ENCODE results near the gene NIPAL1. TPM values are rescaled to one million over a fixed set of nuclear protein-coding genes. Genes with fewer than 3 reads are reported as not detected.

The NIPAL1 gene
- polyA plus RNA-seq, 3 donors: 9.7 to 13.7 (median 10.5) TPM

DNA sequence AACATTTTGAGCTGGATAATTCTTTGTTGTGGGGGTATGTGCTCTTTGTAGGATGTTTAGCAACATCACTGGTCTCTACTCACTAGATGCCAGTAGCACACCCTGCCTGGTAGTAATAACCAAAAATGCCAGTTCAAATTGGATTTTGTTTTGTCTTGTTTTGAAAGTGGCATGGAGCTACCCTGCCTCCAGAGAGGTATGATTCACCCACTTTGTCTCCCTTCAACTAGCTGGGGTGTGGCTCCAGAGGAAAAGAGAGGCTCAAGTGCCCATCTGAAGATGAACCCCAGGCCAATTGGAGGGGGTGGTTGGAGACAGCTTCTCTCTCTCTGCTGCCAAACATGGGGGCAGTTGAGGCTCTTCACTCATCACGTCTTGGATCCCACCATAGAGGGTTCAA lies 34.5 kb downstream of the NIPAL1 start:
- DNase-seq: no peak

DNA sequence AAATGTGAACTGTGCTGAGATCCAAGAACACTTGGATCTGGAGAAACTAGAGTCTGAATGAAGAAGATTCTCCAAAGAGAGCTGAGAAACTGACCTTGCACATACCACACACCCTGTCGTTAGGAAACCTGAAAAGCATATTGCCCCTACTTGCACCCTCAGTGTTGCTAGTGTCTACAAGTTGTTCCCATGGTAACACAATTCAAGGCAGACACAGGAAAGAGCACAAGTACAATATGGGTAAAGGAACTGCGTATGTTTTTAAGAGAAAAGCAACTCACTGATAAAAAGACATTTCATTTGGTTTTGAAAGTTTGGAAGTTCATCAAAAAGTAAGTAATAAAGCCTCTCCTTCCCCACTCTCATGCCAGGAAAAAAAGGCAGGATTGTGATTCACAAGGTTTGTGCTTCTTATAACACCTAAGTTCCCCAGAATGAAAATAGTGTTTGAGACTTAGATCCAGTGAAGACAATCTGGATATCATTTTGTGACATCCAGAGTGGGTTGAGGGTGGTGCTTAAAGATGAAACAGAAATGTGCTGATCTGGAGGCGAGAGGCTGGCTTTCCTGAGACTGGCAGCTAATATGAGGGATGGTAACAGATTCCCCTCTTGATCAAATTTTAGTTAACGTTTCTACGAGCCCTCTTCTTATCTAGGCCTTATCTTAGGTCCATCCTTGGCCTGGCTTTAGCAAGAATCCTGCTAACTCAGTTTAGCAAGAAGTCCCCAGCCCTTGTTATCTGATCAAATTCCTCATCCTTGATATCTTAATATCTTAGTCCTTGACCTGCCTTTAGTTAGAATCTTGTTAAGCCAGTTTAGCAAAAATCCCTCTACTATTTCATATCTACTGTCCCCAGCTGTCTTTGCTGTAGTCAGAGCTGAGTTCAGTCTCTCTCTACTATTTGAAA lies 42.3 kb downstream of the NIPAL1 start:
- DNase-seq: no peak

- DNase-seq: no peak
These were observed 47.8 kb downstream of the NIPAL1 start for GRCh38 chr4:48064349-48064748.

DNA sequence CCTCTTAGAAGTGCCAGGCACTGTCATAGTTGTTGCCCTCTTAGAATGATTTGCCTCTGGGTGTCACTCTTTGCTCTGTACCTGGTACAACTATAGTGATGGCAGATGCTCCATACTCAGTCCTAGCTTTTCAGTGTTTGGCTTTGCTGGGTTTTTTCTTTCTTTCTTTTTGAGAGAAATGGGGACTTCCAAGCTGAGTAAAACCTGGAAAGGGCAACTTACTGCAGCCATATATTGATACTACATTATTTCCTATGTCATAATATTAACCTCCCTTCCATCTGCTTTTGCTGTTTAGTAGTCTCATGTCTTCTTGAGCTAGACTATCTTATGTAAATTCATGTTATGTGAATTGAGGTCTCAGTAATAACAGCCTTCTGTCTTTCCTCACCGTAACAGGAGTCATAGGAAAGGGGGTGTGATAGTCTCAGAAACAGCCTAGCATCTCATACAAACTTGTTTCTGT lies 49.0 kb downstream of the NIPAL1 start:
- DNase-seq: no peak

- no peak for DNase-seq
These were observed 51.0 kb downstream of the NIPAL1 start for GRCh38 chr4:48067536-48067935.

DNA sequence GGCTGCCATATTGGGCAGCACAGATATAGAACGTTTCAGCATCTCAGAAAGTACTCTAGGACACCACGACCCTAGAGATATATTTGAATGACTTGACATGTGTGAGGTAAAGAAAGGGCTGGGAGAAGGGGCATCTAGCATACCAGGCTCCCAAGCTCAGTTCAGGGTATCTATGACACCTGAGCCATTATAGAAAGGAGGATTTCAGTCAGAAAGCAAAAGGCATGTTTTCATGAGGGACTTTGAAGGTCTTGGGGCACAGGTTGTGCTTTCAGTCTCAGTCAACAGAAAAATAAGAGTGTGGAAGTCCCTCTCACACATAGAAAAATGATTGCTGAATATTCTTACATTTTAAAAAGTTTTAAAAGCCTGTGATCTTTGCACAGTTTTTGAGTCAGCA lies 51.6 kb downstream of the NIPAL1 start:
- DNase-seq: no peak

DNA sequence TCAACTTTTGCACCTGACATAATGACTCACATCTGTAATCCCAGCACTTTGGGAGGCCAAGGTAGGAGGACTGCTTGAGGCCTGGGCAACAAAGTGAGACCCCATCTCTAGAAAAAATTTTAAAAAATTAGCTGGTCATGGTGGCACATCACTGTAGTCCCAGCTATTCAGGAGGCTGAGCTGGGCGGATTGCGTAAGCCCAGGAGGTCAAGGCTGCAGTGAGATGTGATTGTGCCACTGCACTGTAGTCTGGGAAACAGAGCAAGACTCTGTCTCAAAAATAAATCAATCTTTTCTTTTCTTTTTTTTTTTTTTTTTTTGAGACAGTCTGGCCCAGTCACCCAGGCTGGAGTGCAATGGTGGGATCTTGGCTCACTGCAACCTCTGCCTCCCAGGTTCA lies 52.5 kb downstream of the NIPAL1 start:
- no peak for DNase-seq

GRCh38 chr4:48071191-48071590 lies 54.6 kb downstream of the NIPAL1 start:
- DNase-seq: no peak

DNA sequence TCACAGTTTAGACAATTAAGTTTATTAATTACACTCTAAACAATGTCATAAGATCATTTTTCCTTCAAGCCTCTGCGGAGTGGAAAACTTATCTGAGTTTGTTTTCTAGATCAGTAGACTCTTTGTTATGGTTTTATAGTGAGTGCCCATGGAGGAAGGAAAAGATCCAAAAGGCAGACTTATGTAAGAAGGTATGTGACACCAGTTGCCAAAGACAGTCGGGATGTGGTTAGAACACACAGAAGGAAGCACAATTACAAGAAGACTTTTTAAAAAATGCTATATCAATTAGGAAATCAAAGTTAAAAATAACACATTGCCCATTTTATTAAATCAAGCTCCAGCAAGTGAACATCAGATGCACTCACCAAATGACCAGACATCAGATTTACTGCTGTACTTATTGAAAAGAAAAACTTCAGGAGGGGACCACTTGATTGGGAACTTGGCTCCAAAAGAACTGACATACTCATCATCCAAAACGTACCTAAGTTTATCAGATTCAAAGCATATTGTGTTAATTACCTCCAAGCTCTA lies 57.1 kb downstream of the NIPAL1 start:
- DNase-seq: no peak

GRCh38 chr4:48074657-48075056 lies 58.1 kb downstream of the NIPAL1 start:
- no peak for DNase-seq

GRCh38 chr4:48078425-48078824 lies 61.9 kb downstream of the NIPAL1 start:
- no peak for DNase-seq

DNA sequence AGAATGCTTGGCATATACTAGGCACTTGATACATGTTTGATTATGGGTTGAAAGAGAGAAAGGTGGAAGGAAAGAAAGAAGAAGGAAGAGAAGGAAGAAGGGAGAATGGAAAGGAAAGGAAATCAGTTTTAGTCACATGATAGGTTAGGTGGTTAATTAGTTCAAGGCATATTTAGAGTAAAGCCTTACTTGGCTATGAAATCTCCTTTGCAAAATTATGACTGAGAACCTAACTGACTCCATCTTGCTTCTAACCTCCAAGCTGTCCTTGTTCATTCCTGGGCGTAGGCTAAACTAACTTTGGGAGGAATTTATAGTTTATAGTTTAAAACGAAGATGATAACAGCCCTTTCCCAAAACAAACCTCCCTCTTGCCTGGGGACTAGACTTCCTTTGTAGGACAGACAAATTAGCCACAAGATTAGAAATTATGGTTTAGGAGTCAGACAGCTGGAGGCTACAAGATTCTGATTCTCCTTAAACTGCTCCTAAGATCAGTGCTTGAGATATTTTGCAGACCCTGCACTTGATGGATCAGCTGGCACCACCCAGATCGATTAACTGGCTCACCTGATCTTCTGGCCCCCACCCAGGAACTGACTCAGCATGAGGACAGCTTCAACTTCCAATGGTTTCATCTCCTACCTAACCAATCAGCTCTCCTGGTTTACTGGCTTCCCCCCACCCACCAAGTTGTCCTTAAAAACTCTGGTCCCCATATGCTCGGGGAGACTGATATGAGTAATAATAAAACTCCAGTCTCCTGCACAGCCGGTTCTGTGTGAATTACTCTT lies 62.5 kb downstream of the NIPAL1 start:
- no peak for DNase-seq

DNA sequence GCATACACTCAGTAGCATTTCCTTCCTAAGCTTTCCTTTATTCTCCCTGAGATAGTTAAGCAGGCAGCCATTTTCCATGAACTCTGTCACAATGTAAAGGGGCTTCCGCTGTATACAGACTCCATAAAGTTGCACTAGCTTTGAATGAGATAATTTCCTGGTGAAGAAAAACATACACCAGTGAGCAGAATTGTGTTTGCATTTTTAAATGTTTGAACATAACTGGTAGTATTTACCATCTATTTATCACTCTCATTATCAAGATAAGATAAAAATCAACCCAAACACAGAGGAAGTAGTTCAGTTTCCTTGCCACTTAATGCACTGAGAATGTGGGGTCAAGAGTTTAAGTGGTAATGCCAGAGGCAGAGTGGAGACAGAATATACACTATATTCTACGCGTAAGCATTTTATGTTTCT lies 63.4 kb downstream of the NIPAL1 start:
- DNase-seq: no peak

GRCh38 chr4:48081196-48081595 lies 64.6 kb downstream of the NIPAL1 start:
- no peak for DNase-seq

GRCh38 chr4:48082956-48083355 lies 66.4 kb downstream of the NIPAL1 start:
- no peak for DNase-seq

GRCh38 chr4:48085821-48086589 lies 69.4 kb downstream of the NIPAL1 start:
- no peak for DNase-seq

Other genes with a start within 250 kb of the NIPAL1 start
- gene CORIN, start 178.7 kb upstream of the NIPAL1 start, polyA plus RNA-seq (ENCODE audit: insufficient read length in 3 of 3): 1 to 10 TPM; 4.8 to 5.6 (median 5.5) TPM
- gene NFXL1, start 102.2 kb upstream of the NIPAL1 start, polyA plus RNA-seq (ENCODE audit: insufficient read length in 3 of 3): 10 to 100 TPM; 23.9 to 27.6 (median 25.9) TPM
- 1 to 10 TPM; 3.3 to 5.9 (median 4.7) TPM for gene CNGA1, start 91 bp upstream of the NIPAL1 start, polyA plus RNA-seq (ENCODE audit: insufficient read length in 3 of 3)
- 1 to 10 TPM; 2.2 to 4.2 (median 4.1) TPM for gene TXK, start 117.5 kb downstream of the NIPAL1 start, polyA plus RNA-seq (ENCODE audit: insufficient read length in 3 of 3)

Data from renal pelvis (tissue), 4 donors.